ENCODE data around the gene MYRIP. TPM values are rescaled to one million over a fixed set of nuclear protein-coding genes. Genes with fewer than 3 reads are reported as not detected.
A peak's percentile ranks its signal among the peaks of the same experiment; 100 is the strongest.

Gene MYRIP
- total RNA-seq (2021; ENCODE audit: unreplicated experiment) (0.44 TPM), Bru-seq, nascent RNA (percentile 20 among the genes with signal in this experiment), BruChase-seq, experiment 1, labeled RNA remaining after a 6-hour chase (percentile 11 among the genes with signal in this experiment), BruChase-seq, experiment 2, labeled RNA remaining after a 2-hour chase (percentile 13 among the genes with signal in this experiment)
- 0.19 and 0.27 TPM in 2 replicates for polyA plus RNA-seq (2012)
- long read RNA-seq, partial matches to known transcripts: 0 of 1 reads
- long read RNA-seq, other reads (novel, unspliced or antisense): 1 of 1 reads

GRCh38 chr3:39809181-39809994 lies at the start of gene MYRIP:
Gene MYRIP (plus strand): TSS chr3:39809609. CDS start chr3:39900817, 91,208 bp downstream.
- peak; percentile 96 for ATAC-seq
- TF ChIP-seq RAD21 (IDR thresholded peaks at IDR 0.05; ENCODE audit: low read depth) (no peak), EGR1 (IDR thresholded peaks at IDR 0.05; ENCODE audit: low read depth) (peak; percentile 34; the same call in 1 of the 2 replicates)
- Histone ChIP-seq H3K27me3 (ENCODE audit: insufficient read depth, low read length) (peaks cover 40% of the 10 kb centered on the region), H3K4me1 (ENCODE audit: control insufficient read depth in 1 of 2, insufficient read depth in 2 of 2, low read length in 2 of 2) (peaks cover 7 to 8% of the 10 kb centered on the region in 2 experiments; a peak in 3 of 4 replicates), H3K9ac (ENCODE audit: low read length) (no peak within 1 kb of the TSS), H3K36me3 (ENCODE audit: control insufficient read depth in 1 of 2, insufficient read depth in 2 of 2, low read length in 2 of 2) (no peaks in the 10 kb centered on the region), H4K20me1 (ENCODE audit: insufficient read depth) (no peaks in the 10 kb centered on the region), H3K79me2 (ENCODE audit: insufficient read depth, low read length) (no peaks in the 10 kb centered on the region), H3K9me3 (ENCODE audit: control insufficient read depth in 1 of 2, insufficient read depth in 1 of 2, low read depth in 1 of 2, low read length in 2 of 2) (no peaks in the 10 kb centered on the region), H3K27ac (ENCODE audit: low read depth, low read length) (no peak within 1 kb of the TSS; the same call in 1 of the 2 replicates), H3K9me2 (ENCODE audit: insufficient read depth) (no peaks in the 10 kb centered on the region), H3K4me2 (ENCODE audit: low read length) (peak within 1 kb of the TSS; percentile 65), H2AFZ (ENCODE audit: low read depth, low read length, poor library complexity, severe bottlenecking) (peak within 1 kb of the TSS; percentile 9), H3K4me3 (replicated peaks in 1 of 2; ENCODE audit: low read depth in 1 of 2, low read length in 2 of 2) (peak within 1 kb of the TSS; percentile 9 to 41; a peak in 3 of 4 replicates)
- RAD21 ChIA-PET (ENCODE audit: low non-redundant PET in 1 of 2, low total read pairs in 2 of 2, uncharacterized antibody in 2 of 2, unreplicated experiment in 2 of 2): no interaction called here
- no peak for DNase-seq (ENCODE audit: low read depth, low spot score)
- CTCF ChIA-PET: no interaction called here
- POLR2A ChIA-PET: no interaction called here
- BruUV-seq (replicated peaks): no TSS peak
- intact Hi-C loops (cut with micrococcal nuclease): no loop called here

- no TSS peak for BruUV-seq (replicated peaks)
- CTCF ChIA-PET: no interaction called here
- no peak for ATAC-seq
Observed at GRCh38 chr3:39760325-39760724, 49.1 kb upstream of the MYRIP start.

More at GRCh38 chr3:39760325-39760724, 49.1 kb upstream of the MYRIP start:
- intact Hi-C loops (cut with micrococcal nuclease): no loop called here
- Histone ChIP-seq H3K27me3 (ENCODE audit: insufficient read depth, low read length) (no peaks in the 10 kb centered on the region), H3K9me3 (ENCODE audit: control insufficient read depth in 1 of 2, insufficient read depth in 1 of 2, low read depth in 1 of 2, low read length in 2 of 2) (no peaks in the 10 kb centered on the region), H3K4me1 (ENCODE audit: control insufficient read depth in 1 of 2, insufficient read depth in 2 of 2, low read length in 2 of 2) (no peaks in the 10 kb centered on the region), H3K79me2 (ENCODE audit: insufficient read depth, low read length) (no peaks in the 10 kb centered on the region), H3K4me2 (ENCODE audit: low read length) (no peak overlapping the region), H3K36me3 (ENCODE audit: control insufficient read depth in 1 of 2, insufficient read depth in 2 of 2, low read length in 2 of 2) (no peaks in the 10 kb centered on the region), H3K4me3 (replicated peaks in 1 of 2; ENCODE audit: low read depth in 1 of 2, low read length in 2 of 2) (no peak overlapping the region), H2AFZ (ENCODE audit: low read depth, low read length, poor library complexity, severe bottlenecking) (no peak overlapping the region), H3K9me2 (ENCODE audit: insufficient read depth) (no peaks in the 10 kb centered on the region), H4K20me1 (ENCODE audit: insufficient read depth) (no peaks in the 10 kb centered on the region; the same call in 1 of the 2 replicates), H3K9ac (ENCODE audit: low read length) (no peak overlapping the region), H3K27ac (ENCODE audit: low read depth, low read length) (no peak overlapping the region)
- RAD21 ChIA-PET (ENCODE audit: low non-redundant PET in 1 of 2, low total read pairs in 2 of 2, uncharacterized antibody in 2 of 2, unreplicated experiment in 2 of 2): no interaction called here
- POLR2A ChIA-PET: no interaction called here
- TF ChIP-seq RAD21 (IDR thresholded peaks at IDR 0.05; ENCODE audit: low read depth) (no peak), YY1 (IDR thresholded peaks at IDR 0.05; ENCODE audit: extremely low read depth, insufficient replicate concordance, low read depth, low read length) (no peak), EGR1 (IDR thresholded peaks at IDR 0.05; ENCODE audit: low read depth) (no peak), ZFX (IDR thresholded peaks at IDR 0.05) (no peak), CTCF (IDR thresholded peaks at IDR 0.05 in 2 of 3, conservative IDR thresholded peaks at IDR 0.05 in 1 of 3; ENCODE audit: borderline replicate concordance in 1 of 3, insufficient read depth in 1 of 3, low read depth in 2 of 3, low read length in 2 of 3) (no peak), EZH2 (IDR thresholded peaks at IDR 0.05) (no peak), TCF7L2 (IDR thresholded peaks at IDR 0.05; ENCODE audit: borderline replicate concordance, extremely low read depth, insufficient read depth, insufficient read length) (no peak), EZH2phosphoT487 (IDR thresholded peaks at IDR 0.05; ENCODE audit: borderline replicate concordance) (no peak)
- DNase-seq (ENCODE audit: low read depth, low spot score): no peak

All from HCT116 (cell line).